ENCODE results near the gene SDK1.

SDK1 gene

GRCh38 chr7:3969286-3969685 is 668.2 kb downstream of the SDK1 start:
- no peaks in the 10 kb centered on the region for H3K27me3 ChIP-seq
- H3K27ac ChIP-seq, result no peak overlapping the region
- H3K4me3 ChIP-seq (ENCODE audit: low read depth in 1 of 2, low read length in 1 of 2), result no peak overlapping the region
- no peak for TF ChIP-seq CTCF (IDR thresholded peaks at IDR 0.05)
- H3K9me3 ChIP-seq, result no peaks in the 10 kb centered on the region
- no peaks in the 10 kb centered on the region for H3K4me1 ChIP-seq (ENCODE audit: control insufficient read depth in 1 of 2, insufficient read depth in 1 of 2, low read depth in 1 of 2, low read length in 1 of 2)
- H3K36me3 ChIP-seq, result no peaks in the 10 kb centered on the region

- no peak overlapping the region for H3K4me3 ChIP-seq (ENCODE audit: low read depth in 1 of 2, low read length in 1 of 2)
- H3K36me3 ChIP-seq, result no peaks in the 10 kb centered on the region
- H3K9me3 ChIP-seq, result no peaks in the 10 kb centered on the region
- H3K27ac ChIP-seq, result no peak overlapping the region
- H3K27me3 ChIP-seq, result no peaks in the 10 kb centered on the region
- no peak for TF ChIP-seq CTCF (IDR thresholded peaks at IDR 0.05)
- no peaks in the 10 kb centered on the region for H3K4me1 ChIP-seq (ENCODE audit: control insufficient read depth in 1 of 2, insufficient read depth in 1 of 2, low read depth in 1 of 2, low read length in 1 of 2)
Observed at GRCh38 chr7:3971323-3971722, 670.3 kb downstream of the SDK1 start.

GRCh38 chr7:3973264-3973663 is 672.2 kb downstream of the SDK1 start:
- Histone ChIP-seq H3K4me1 (ENCODE audit: control insufficient read depth in 1 of 2, insufficient read depth in 1 of 2, low read depth in 1 of 2, low read length in 1 of 2) (no peaks in the 10 kb centered on the region), H3K27ac (no peak overlapping the region), H3K4me3 (ENCODE audit: low read depth in 1 of 2, low read length in 1 of 2) (no peak overlapping the region), H3K27me3 (no peaks in the 10 kb centered on the region), H3K9me3 (no peaks in the 10 kb centered on the region), H3K36me3 (no peaks in the 10 kb centered on the region)
- TF ChIP-seq CTCF (IDR thresholded peaks at IDR 0.05), result no peak

- Histone ChIP-seq H3K27ac (no peak overlapping the region), H3K4me1 (ENCODE audit: control insufficient read depth in 1 of 2, insufficient read depth in 1 of 2, low read depth in 1 of 2, low read length in 1 of 2) (no peaks in the 10 kb centered on the region), H3K36me3 (no peaks in the 10 kb centered on the region), H3K27me3 (no peaks in the 10 kb centered on the region), H3K9me3 (no peaks in the 10 kb centered on the region), H3K4me3 (ENCODE audit: low read depth in 1 of 2, low read length in 1 of 2) (no peak overlapping the region)
- TF ChIP-seq CTCF (IDR thresholded peaks at IDR 0.05), result no peak
Observed at GRCh38 chr7:3974329-3974728, 673.3 kb downstream of the SDK1 start.

GRCh38 chr7:3975371-3975770 is 674.3 kb downstream of the SDK1 start:
- no peak overlapping the region for H3K4me3 ChIP-seq (ENCODE audit: low read depth in 1 of 2, low read length in 1 of 2)
- no peak for TF ChIP-seq CTCF (IDR thresholded peaks at IDR 0.05)
- H3K27ac ChIP-seq, result no peak overlapping the region
- H3K27me3 ChIP-seq, result no peaks in the 10 kb centered on the region
- no peaks in the 10 kb centered on the region for H3K36me3 ChIP-seq
- H3K9me3 ChIP-seq, result no peaks in the 10 kb centered on the region
- H3K4me1 ChIP-seq (ENCODE audit: control insufficient read depth in 1 of 2, insufficient read depth in 1 of 2, low read depth in 1 of 2, low read length in 1 of 2), result no peaks in the 10 kb centered on the region

- no peaks in the 10 kb centered on the region for H3K36me3 ChIP-seq
- no peak for TF ChIP-seq CTCF (IDR thresholded peaks at IDR 0.05)
- no peak overlapping the region for H3K27ac ChIP-seq
- no peak overlapping the region for H3K4me3 ChIP-seq (ENCODE audit: low read depth in 1 of 2, low read length in 1 of 2)
- H3K9me3 ChIP-seq, result no peaks in the 10 kb centered on the region
- H3K4me1 ChIP-seq (ENCODE audit: control insufficient read depth in 1 of 2, insufficient read depth in 1 of 2, low read depth in 1 of 2, low read length in 1 of 2), result no peaks in the 10 kb centered on the region
- no peaks in the 10 kb centered on the region for H3K27me3 ChIP-seq
Observed at GRCh38 chr7:3977391-3977790, 676.3 kb downstream of the SDK1 start.
